IMR-90 (cell line): ENCODE results near the gene SMAD7. TPM values are rescaled to one million over a fixed set of nuclear protein-coding genes. Genes with fewer than 3 reads are reported as not detected.

Experiments
- ATAC-seq: fragments of 200-7000 bp; cut with Tn5 transposase; 2 replicates; pipeline ENCODE4 v1.9.1; 2020; ENCODE audit warnings: low read depth, mild to moderate bottlenecking, moderate library complexity
- BruUV-seq: library from RNA; stranded (reverse); fragments of 400-500 nt; replicated peaks from 2 replicates; lab custom pipeline; 2021; lab: Mats Ljungman, UMichigan
- CTCF ChIA-PET: fragments of 300-600 bp; formaldehyde crosslinking; extraction: SDS; loops from one replicate; lab custom pipeline; 2021; ENCODE audit warnings: antibody characterized with exemption; lab: Yijun Ruan, JAX
- POLR2A ChIA-PET: fragments of 300-600 bp; sonication (Branson Sonifier 250); formaldehyde crosslinking; loops from one replicate; lab custom pipeline; 2022; ENCODE audit warnings: antibody characterized with exemption; ENCODE audit not compliant: unreplicated experiment; lab: Charles Lee
- DNase-seq: peaks from one replicate; pipeline ENCODE4 v3.0.0; 2013
- H2AFZ ChIP-seq: replicated peaks from 2 replicates; pipeline ENCODE3; 2013; ENCODE audit warnings: low read length, mild to moderate bottlenecking; ENCODE audit not compliant: poor library complexity
- H2AK5ac ChIP-seq: 2 replicates; pipeline ENCODE4 v1.6.1; 2013; ENCODE audit warnings: low read depth, low read length, inconsistent platforms
- H2AK9ac ChIP-seq: replicated peaks from 2 replicates; pipeline ENCODE3; 2013; ENCODE audit warnings: mild to moderate bottlenecking, low read depth, low read length, moderate library complexity; ENCODE audit not compliant: poor library complexity
- H2BK120ac ChIP-seq: 2 replicates; pipeline ENCODE4 v1.6.1; 2013; ENCODE audit warnings: low read depth, low read length, inconsistent platforms
- H2BK15ac ChIP-seq: 3 replicates; pipeline ENCODE4 v1.6.1; 2013; ENCODE audit warnings: low read depth, low read length, inconsistent platforms
- H2BK20ac ChIP-seq: 2 replicates; pipeline ENCODE4 v1.6.1; 2013; ENCODE audit warnings: low read depth, mild to moderate bottlenecking, inconsistent platforms, low read length, moderate library complexity
- H2BK5ac ChIP-seq: 2 replicates; pipeline ENCODE4 v1.6.1; 2013; ENCODE audit warnings: mild to moderate bottlenecking, low read depth, low read length, inconsistent platforms; ENCODE audit not compliant: poor library complexity, severe bottlenecking
- H3K14ac ChIP-seq: replicated peaks from 2 replicates; pipeline ENCODE4 v1.6.1; 2013; ENCODE audit warnings: low read depth, low read length, inconsistent platforms
- H3K18ac ChIP-seq: 2 replicates; pipeline ENCODE4 v1.6.1; 2013; ENCODE audit warnings: low read depth, low read length, control low read depth
- H3K23ac ChIP-seq: 2 replicates; pipeline ENCODE4 v1.6.1; 2013; ENCODE audit warnings: low read depth, low read length, inconsistent platforms
- H3K27ac ChIP-seq: 2 replicates; pipeline ENCODE4 v1.5.1; 2013; ENCODE audit warnings: mild to moderate bottlenecking, control low read depth, low read length; ENCODE audit not compliant: insufficient read depth
- H3K27me3 ChIP-seq: 2 replicates; pipeline ENCODE4 v1.6.1; 2013; ENCODE audit warnings: low read length; ENCODE audit not compliant: control insufficient read depth, insufficient read depth
- H3K36me3 ChIP-seq: 2 replicates; pipeline ENCODE4 v1.6.1; 2013; ENCODE audit warnings: low read length, mixed read lengths; ENCODE audit not compliant: control insufficient read depth, insufficient read depth
- H3K4ac ChIP-seq: 2 replicates; pipeline ENCODE4 v1.6.1; 2013; ENCODE audit warnings: low read depth, low read length, inconsistent platforms
- H3K4me1 ChIP-seq: 2 replicates; pipeline ENCODE4 v1.6.1; 2013; ENCODE audit warnings: low read length, mixed read lengths; ENCODE audit not compliant: control insufficient read depth, insufficient read depth
- H3K4me2 ChIP-seq: 2 replicates; pipeline ENCODE4 v1.6.1; 2013; ENCODE audit warnings: low read depth, mild to moderate bottlenecking, control low read depth, low read length, moderate library complexity
- H3K4me3 ChIP-seq: 2 replicates; pipeline ENCODE4 v1.5.1; 2013; ENCODE audit warnings: low read depth, mild to moderate bottlenecking, control low read depth, low read length, moderate library complexity; ENCODE audit not compliant: insufficient read depth
- H3K56ac ChIP-seq: 2 replicates; pipeline ENCODE4 v1.6.1; 2013; ENCODE audit warnings: low read length, inconsistent platforms; ENCODE audit not compliant: insufficient read depth; ENCODE audit errors: extremely low read depth
- H3K79me1 ChIP-seq, 2 experiments: 2 replicates each; pipeline ENCODE4 v1.6.1; 2013; ENCODE audit warnings: low read length in 2 of 2, inconsistent platforms in 1 of 2, low read depth in 1 of 2
- H3K9ac ChIP-seq: 2 replicates; pipeline ENCODE4 v1.6.1; 2013; ENCODE audit warnings: low read depth, low read length, control low read depth
- H3K9me1 ChIP-seq: 2 replicates; pipeline ENCODE4 v1.6.1; 2013; ENCODE audit warnings: low read length, inconsistent platforms; ENCODE audit not compliant: insufficient read depth
- H3K9me3 ChIP-seq: 2 replicates; pipeline ENCODE4 v1.6.1; 2013; ENCODE audit warnings: low read length; ENCODE audit not compliant: control insufficient read depth, insufficient read depth
- H4K20me1 ChIP-seq: 2 replicates; pipeline ENCODE4 v1.6.1; 2013; ENCODE audit warnings: low read length, inconsistent platforms; ENCODE audit not compliant: insufficient read depth
- H4K5ac ChIP-seq: 2 replicates; pipeline ENCODE4 v1.6.1; 2013; ENCODE audit warnings: mild to moderate bottlenecking, low read depth, low read length, control low read depth
- H4K8ac ChIP-seq, 2 experiments: 2 replicates each; pipeline ENCODE4 v1.6.1; 2013; ENCODE audit warnings: low read depth in 2 of 2, low read length in 2 of 2, control low read depth in 1 of 2, inconsistent platforms in 1 of 2
- H4K91ac ChIP-seq: 2 replicates; pipeline ENCODE4 v1.6.1; 2013; ENCODE audit warnings: low read depth, low read length, inconsistent platforms; ENCODE audit not compliant: insufficient read depth
- BHLHE40 ChIP-seq: fragments of 150-350 bp; IDR thresholded peaks from 2 replicates; pipeline ENCODE4 v1.6.1; 2016; ENCODE audit warnings: mild to moderate bottlenecking, low read depth, low read length
- CEBPB ChIP-seq: IDR thresholded peaks from 2 replicates; pipeline ENCODE4 v1.6.1; 2012; ENCODE audit warnings: low read depth, low read length, improper control_type of control experiment
- CHD1 ChIP-seq: IDR thresholded peaks from 2 replicates; pipeline ENCODE4 v1.6.1; 2012; ENCODE audit warnings: low read depth, low read length, improper control_type of control experiment
- MAZ ChIP-seq: IDR thresholded peaks from 2 replicates; pipeline ENCODE4 v1.6.1; 2012; ENCODE audit warnings: low read depth, mild to moderate bottlenecking, low read length, improper control_type of control experiment, moderate library complexity, borderline replicate concordance
- NFE2L2 ChIP-seq: fragments of 150-350 bp; IDR thresholded peaks from 2 replicates; pipeline ENCODE4 v1.6.1; 2016; ENCODE audit warnings: low read depth, mild to moderate bottlenecking, low read length
- POLR2A ChIP-seq: IDR thresholded peaks from 2 replicates; pipeline ENCODE4 v1.6.1; 2012; ENCODE audit warnings: mild to moderate bottlenecking, low read depth, low read length
- RAD21 ChIP-seq: IDR thresholded peaks from 2 replicates; pipeline ENCODE4 v1.6.1; 2012; ENCODE audit warnings: low read length, improper control_type of control experiment
- RCOR1 ChIP-seq: IDR thresholded peaks from 2 replicates; pipeline ENCODE4 v1.6.1; 2012; ENCODE audit warnings: mild to moderate bottlenecking, low read length, improper control_type of control experiment; ENCODE audit not compliant: insufficient replicate concordance
- SMC3 ChIP-seq: fragments of 150-350 bp; IDR thresholded peaks from 2 replicates; pipeline ENCODE4 v1.6.1; 2016; ENCODE audit warnings: low read depth, mild to moderate bottlenecking, antibody characterized with exemption, low read length, moderate library complexity
- WGBS, 2 experiments: methylation state at CpG; one replicate each; pipeline versions ENCODE4 v1.1.5 to v1.1.7; 2013; ENCODE audit warnings: missing lambda C conversion rate in 2 of 2; ENCODE audit not compliant: insufficient read length in 1 of 2; ENCODE audit errors: extremely low coverage in 2 of 2; 5-methylcytosine and 5-hydroxymethylcytosine counted together
- dilution Hi-C: fragments of 300-500 bp; cut with HindIII; formaldehyde crosslinking; loops from one replicate; pipeline ENCODE4 v1.14.3; 2018; ENCODE audit warnings: low sequenced_read_pairs; ENCODE audit not compliant: unreplicated experiment
- in situ Hi-C: fragments of 300-500 bp; cut with MboI; formaldehyde crosslinking; loops from 3 replicates; pipeline ENCODE4 v1.14.3; 2019; ENCODE audit warnings: low sequenced_read_pairs, inconsistent platforms, mixed read lengths
- intact Hi-C: fragments of 100-400 bp; cut with micrococcal nuclease; formaldehyde crosslinking; loops from 2 replicates; pipeline ENCODE4 v1.10.0; 2022
- polyA plus RNA-seq, 3 experiments: library from polyadenylated mRNA; depleted of rRNA; stranded (reverse); fragments of >200 nt; gene quantifications; 2 replicates each; pipeline ENCODE4 v1.2.3, GENCODE V29; 2012; ENCODE audit warnings: low replicate concordance in 1 of 3
- total RNA-seq: library from RNA; depleted of rRNA; stranded (reverse); fragments of >200 nt; gene quantifications from 2 replicates; pipeline ENCODE4 v1.2.3, GENCODE V29; 2012
- TF ChIP-seq, protein P1 (sequence below): conservative IDR thresholded peaks from 2 replicates; pipeline ENCODE4 v1.5.1; 2012; ENCODE audit warnings: mild to moderate bottlenecking, low read depth, low read length, improper control_type of control experiment

The SMAD7 gene
- total and polyA plus RNA-seq, 2 of the 4 experiments (the other 2 are of a cell fraction): 15.8 to 17.6 TPM

DNA sequence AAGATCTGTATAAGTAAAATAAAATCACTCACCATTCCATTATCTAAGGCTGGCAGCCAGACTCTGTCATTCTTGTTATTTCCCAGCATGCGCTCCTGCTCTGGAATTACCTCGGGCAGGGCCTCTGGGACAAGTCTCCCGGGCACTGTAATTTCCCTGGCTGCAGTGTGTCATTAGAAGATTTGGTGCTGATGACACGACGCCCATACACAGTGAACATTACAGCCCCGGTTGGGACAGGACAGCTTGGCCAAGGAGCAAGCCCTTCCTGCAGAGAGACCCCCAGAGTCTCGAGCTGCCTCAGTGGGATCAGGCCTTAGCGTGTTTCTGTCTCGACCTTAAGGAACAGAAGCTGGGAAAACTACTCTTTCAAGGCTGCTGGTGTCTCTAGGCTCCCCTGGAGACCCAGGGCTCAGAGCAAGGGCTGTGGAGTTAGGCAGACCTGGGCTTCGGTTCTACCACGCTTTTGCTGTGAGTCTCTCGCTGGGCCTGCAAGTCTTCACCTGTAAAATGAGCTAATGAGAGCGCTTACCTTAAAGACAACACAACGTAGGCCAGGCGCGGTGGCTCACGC is 39.7 kb downstream of the SMAD7 start:
- WGBS, 2 experiments: 94% methylated on average over 10 of the region's 17 CpGs; no CpG with 5 or more reads in 1 of the 2 experiments
- Histone ChIP-seq H3K18ac (no peak overlapping the region), H3K56ac (no peak overlapping the region), H2BK5ac (no peak overlapping the region), H3K23ac (no peak overlapping the region), H3K27me3 (no peaks in the 10 kb centered on the region), H2AK9ac (no peak overlapping the region), H3K14ac (no peak overlapping the region), H4K5ac (no peak overlapping the region), H3K79me1 (peaks cover 0 to 5% of the 10 kb centered on the region in 2 experiments; a peak in 1 of 4 replicates), H3K9me1 (peaks cover 5% of the 10 kb centered on the region; the same call in 1 of the 2 replicates), H3K4me2 (no peak overlapping the region), H3K4ac (no peak overlapping the region; the same call in 1 of the 2 replicates), H2AFZ (no peak overlapping the region), H4K20me1 (no peaks in the 10 kb centered on the region), H2BK20ac (no peak overlapping the region), H3K4me1 (peaks cover 4% of the 10 kb centered on the region; the same call in 1 of the 2 replicates), H3K27ac (no peak overlapping the region), H4K8ac (no peak overlapping the region), H3K36me3 (no peaks in the 10 kb centered on the region), H2BK15ac (no peak overlapping the region), H2AK5ac (no peak overlapping the region), H2BK120ac (no peak overlapping the region), H3K9ac (no peak overlapping the region), H3K4me3 (no peak overlapping the region), H3K9me3 (no peaks in the 10 kb centered on the region), H4K91ac (no peak overlapping the region)
- ATAC-seq (no peak), DNase-seq (no peak)
- dilution Hi-C loops: no loop called here
- BruUV-seq: no TSS peak
- in situ Hi-C loops: no loop called here
- CTCF ChIA-PET: no interaction called here
- intact Hi-C loops: no loop called here
- POLR2A ChIA-PET: no interaction called here
- TF ChIP-seq, protein P1, sequence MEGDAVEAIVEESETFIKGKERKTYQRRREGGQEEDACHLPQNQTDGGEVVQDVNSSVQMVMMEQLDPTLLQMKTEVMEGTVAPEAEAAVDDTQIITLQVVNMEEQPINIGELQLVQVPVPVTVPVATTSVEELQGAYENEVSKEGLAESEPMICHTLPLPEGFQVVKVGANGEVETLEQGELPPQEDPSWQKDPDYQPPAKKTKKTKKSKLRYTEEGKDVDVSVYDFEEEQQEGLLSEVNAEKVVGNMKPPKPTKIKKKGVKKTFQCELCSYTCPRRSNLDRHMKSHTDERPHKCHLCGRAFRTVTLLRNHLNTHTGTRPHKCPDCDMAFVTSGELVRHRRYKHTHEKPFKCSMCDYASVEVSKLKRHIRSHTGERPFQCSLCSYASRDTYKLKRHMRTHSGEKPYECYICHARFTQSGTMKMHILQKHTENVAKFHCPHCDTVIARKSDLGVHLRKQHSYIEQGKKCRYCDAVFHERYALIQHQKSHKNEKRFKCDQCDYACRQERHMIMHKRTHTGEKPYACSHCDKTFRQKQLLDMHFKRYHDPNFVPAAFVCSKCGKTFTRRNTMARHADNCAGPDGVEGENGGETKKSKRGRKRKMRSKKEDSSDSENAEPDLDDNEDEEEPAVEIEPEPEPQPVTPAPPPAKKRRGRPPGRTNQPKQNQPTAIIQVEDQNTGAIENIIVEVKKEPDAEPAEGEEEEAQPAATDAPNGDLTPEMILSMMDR: no peak
- no peak for TF ChIP-seq NFE2L2
- TF ChIP-seq SMC3: no peak
- no peak for TF ChIP-seq POLR2A
- TF ChIP-seq CHD1: no peak
- TF ChIP-seq CEBPB: no peak
- TF ChIP-seq RAD21: no peak
- no peak for TF ChIP-seq BHLHE40
- no peak for TF ChIP-seq RCOR1
- TF ChIP-seq MAZ: no peak
